GM23338 (cell line): Measurements from ENCODE around the gene ZNF689. TPM values are rescaled to one million over a fixed set of nuclear protein-coding genes. Genes with fewer than 3 reads are reported as not detected.
A peak's percentile ranks its signal among the peaks of the same experiment; 100 is the strongest.

Experiments
- ATAC-seq: fragments of 200-7000 bp; cut with Tn5 transposase; 3 replicates; pipeline ENCODE4 v1.9.1; 2020
- DNase-seq: peaks from one replicate; pipeline ENCODE4 v3.0.0-alpha.2; 2015; ENCODE audit warnings: low spot score
- H2AFZ ChIP-seq: fragments of 200-600 bp; sonication (generic); 2 replicates; pipeline ENCODE4 v1.8.0; 2016; ENCODE audit warnings: antibody characterized with exemption, mild to moderate bottlenecking, moderate library complexity
- H3F3A ChIP-seq: fragments of 200-600 bp; sonication (generic); replicated peaks from 2 replicates; pipeline ENCODE4 v1.8.0; 2017; ENCODE audit warnings: antibody characterized with exemption, mixed run types, low read depth
- H3K27ac ChIP-seq: fragments of 200-600 bp; sonication (generic); 2 replicates; pipeline ENCODE4 v1.6.1; 2016; ENCODE audit warnings: low read depth
- H3K27me3 ChIP-seq: fragments of 200-600 bp; sonication (generic); 2 replicates; pipeline ENCODE4 v1.8.0; 2016; ENCODE audit warnings: mild to moderate bottlenecking, mixed run types, moderate library complexity; ENCODE audit not compliant: insufficient read depth
- H3K36me3 ChIP-seq: fragments of 200-600 bp; sonication (generic); 2 replicates; pipeline ENCODE4 v1.8.0; 2016; ENCODE audit warnings: mild to moderate bottlenecking; ENCODE audit not compliant: insufficient read depth
- H3K4me1 ChIP-seq: fragments of 200-600 bp; sonication (generic); 2 replicates; pipeline ENCODE4 v1.8.0; 2016; ENCODE audit warnings: mild to moderate bottlenecking, moderate library complexity; ENCODE audit not compliant: insufficient read depth
- H3K4me2 ChIP-seq: fragments of 200-600 bp; sonication (generic); 2 replicates; pipeline ENCODE4 v1.7.1; 2017; ENCODE audit warnings: mixed run types
- H3K4me3 ChIP-seq: fragments of 200-600 bp; sonication (generic); 2 replicates; pipeline ENCODE4 v1.6.1; 2016; ENCODE audit warnings: mixed run types
- H3K79me2 ChIP-seq: fragments of 200-600 bp; sonication (generic); replicated peaks from 2 replicates; pipeline ENCODE4 v1.8.0; 2017; ENCODE audit warnings: mild to moderate bottlenecking; ENCODE audit not compliant: insufficient read depth
- H3K9me2 ChIP-seq: fragments of 200-600 bp; sonication (generic); 2 replicates; pipeline ENCODE4 v1.8.0; 2017; ENCODE audit not compliant: insufficient read depth
- H4K20me1 ChIP-seq: fragments of 200-600 bp; sonication (generic); replicated peaks from 2 replicates; pipeline ENCODE4 v1.8.0; 2017; ENCODE audit warnings: mild to moderate bottlenecking; ENCODE audit not compliant: insufficient read depth
- H3K27ac Mint-ChIP-seq: 2 replicates; pipeline ENCODE4 v1.8.0; 2020; ENCODE audit warnings: inconsistent platforms, mild to moderate bottlenecking, moderate library complexity, mixed read lengths
- H3K27me3 Mint-ChIP-seq: 3 replicates; pipeline ENCODE4 v1.8.0; 2022; ENCODE audit warnings: low read depth, mild to moderate bottlenecking, moderate library complexity, mixed read lengths, inconsistent platforms; ENCODE audit not compliant: insufficient read depth, poor library complexity
- H3K36me3 Mint-ChIP-seq: 3 replicates; pipeline ENCODE4 v1.8.0; 2021; ENCODE audit warnings: low read depth, mild to moderate bottlenecking, inconsistent platforms, moderate library complexity, mixed read lengths
- H3K4me1 Mint-ChIP-seq: 3 replicates; pipeline ENCODE4 v1.8.0; 2020; ENCODE audit warnings: mild to moderate bottlenecking, inconsistent platforms, mixed read lengths
- H3K4me3 Mint-ChIP-seq: 3 replicates; pipeline ENCODE4 v1.8.0; 2021; ENCODE audit warnings: moderate library complexity, mild to moderate bottlenecking, inconsistent platforms, mixed read lengths
- H3K9me3 Mint-ChIP-seq: 3 replicates; pipeline ENCODE4 v1.8.0; 2020; ENCODE audit warnings: moderate library complexity, mild to moderate bottlenecking, inconsistent platforms, mixed read lengths
- EZH2 ChIP-seq: fragments of 200-600 bp; sonication (generic); IDR thresholded peaks from one replicate; pipeline ENCODE4 v1.8.0; 2017; ENCODE audit warnings: antibody characterized with exemption, mild to moderate bottlenecking, low read depth; ENCODE audit not compliant: unreplicated experiment
- EZH2phosphoT487 ChIP-seq: fragments of 200-600 bp; sonication (generic); IDR thresholded peaks from one replicate; pipeline ENCODE4 v1.8.1; 2018; ENCODE audit warnings: antibody characterized with exemption; ENCODE audit not compliant: unreplicated experiment
- JUNB ChIP-seq: IDR thresholded peaks from one replicate; pipeline ENCODE4 v1.6.1; 2016; ENCODE audit warnings: antibody characterized with exemption; ENCODE audit not compliant: unreplicated experiment
- POLR2AphosphoS5 ChIP-seq: IDR thresholded peaks from 2 replicates; pipeline ENCODE4 v1.6.1; 2016; ENCODE audit warnings: antibody characterized with exemption, low read depth
- STAT1 ChIP-seq: IDR thresholded peaks from one replicate; pipeline ENCODE4 v1.6.1; 2016; ENCODE audit warnings: antibody characterized with exemption; ENCODE audit not compliant: unreplicated experiment
- ZNF331 ChIP-seq: fragments of 250-450 bp; sonication (Bioruptor Pico); IDR thresholded peaks from 2 replicates; pipeline ENCODE4 v1.5.0; 2020; ENCODE audit warnings: low read depth, mild to moderate bottlenecking, moderate library complexity
- polyA plus RNA-seq: library from polyadenylated mRNA; unstranded; fragments of >200 nt; fragmentation: Nextera tagmentation; extraction: Ambion mirVana; gene quantifications from 2 replicates; pipeline ENCODE4 v1.2.1, GENCODE V29; 2016
- total RNA-seq: library from RNA; depleted of rRNA; stranded (reverse); fragments of >200 nt; shearing (Covaris generic); gene quantifications from 2 replicates; pipeline ENCODE4 v1.2.3, GENCODE V29; 2014
- TF ChIP-seq, protein P1 (sequence below): fragments of 250-450 bp; sonication (Bioruptor Pico); IDR thresholded peaks from 2 replicates; pipeline ENCODE4 v1.5.0; 2020; ENCODE audit warnings: mild to moderate bottlenecking, moderate library complexity
- TF ChIP-seq, protein P2 (sequence below): IDR thresholded peaks from one replicate; pipeline ENCODE4 v1.6.1; 2018; ENCODE audit warnings: antibody characterized with exemption; ENCODE audit not compliant: unreplicated experiment
- TF ChIP-seq, protein P3 (sequence below), 2 experiments: fragments of 200-600 bp in 1 of 2; sonication (generic) in 1 of 2; conservative IDR thresholded peaks; 2 replicates each; pipeline versions ENCODE4 v1.5.1 to v1.6.1; 2016 to 2017; ENCODE audit warnings: antibody characterized with exemption in 2 of 2, low read depth in 2 of 2, mild to moderate bottlenecking in 2 of 2, moderate library complexity in 1 of 2

The ZNF689 gene
- total and polyA plus RNA-seq, 2 experiments from 2014 or later = 5.3 to 16.7 TPM

DNA sequence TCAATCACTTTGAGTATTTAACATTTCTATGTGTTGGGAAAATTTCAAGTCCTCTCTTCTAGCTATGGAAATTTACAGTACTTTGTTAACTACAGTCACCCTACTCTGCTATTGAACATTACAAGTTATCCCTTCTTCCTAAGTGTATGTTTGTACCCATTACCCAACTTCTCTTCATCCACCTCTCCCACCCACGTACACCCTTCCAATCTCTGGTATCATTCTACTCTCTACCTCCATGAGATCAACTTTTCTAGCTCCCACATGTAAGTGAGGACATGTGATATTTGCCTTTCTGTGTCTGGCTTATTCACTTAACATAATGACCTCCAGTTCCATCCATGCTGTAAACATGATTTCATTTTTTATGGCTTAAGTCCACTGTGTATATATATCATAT, 35.5 kb downstream of the ZNF689 start (continued):
- TF ChIP-seq, protein P1, sequence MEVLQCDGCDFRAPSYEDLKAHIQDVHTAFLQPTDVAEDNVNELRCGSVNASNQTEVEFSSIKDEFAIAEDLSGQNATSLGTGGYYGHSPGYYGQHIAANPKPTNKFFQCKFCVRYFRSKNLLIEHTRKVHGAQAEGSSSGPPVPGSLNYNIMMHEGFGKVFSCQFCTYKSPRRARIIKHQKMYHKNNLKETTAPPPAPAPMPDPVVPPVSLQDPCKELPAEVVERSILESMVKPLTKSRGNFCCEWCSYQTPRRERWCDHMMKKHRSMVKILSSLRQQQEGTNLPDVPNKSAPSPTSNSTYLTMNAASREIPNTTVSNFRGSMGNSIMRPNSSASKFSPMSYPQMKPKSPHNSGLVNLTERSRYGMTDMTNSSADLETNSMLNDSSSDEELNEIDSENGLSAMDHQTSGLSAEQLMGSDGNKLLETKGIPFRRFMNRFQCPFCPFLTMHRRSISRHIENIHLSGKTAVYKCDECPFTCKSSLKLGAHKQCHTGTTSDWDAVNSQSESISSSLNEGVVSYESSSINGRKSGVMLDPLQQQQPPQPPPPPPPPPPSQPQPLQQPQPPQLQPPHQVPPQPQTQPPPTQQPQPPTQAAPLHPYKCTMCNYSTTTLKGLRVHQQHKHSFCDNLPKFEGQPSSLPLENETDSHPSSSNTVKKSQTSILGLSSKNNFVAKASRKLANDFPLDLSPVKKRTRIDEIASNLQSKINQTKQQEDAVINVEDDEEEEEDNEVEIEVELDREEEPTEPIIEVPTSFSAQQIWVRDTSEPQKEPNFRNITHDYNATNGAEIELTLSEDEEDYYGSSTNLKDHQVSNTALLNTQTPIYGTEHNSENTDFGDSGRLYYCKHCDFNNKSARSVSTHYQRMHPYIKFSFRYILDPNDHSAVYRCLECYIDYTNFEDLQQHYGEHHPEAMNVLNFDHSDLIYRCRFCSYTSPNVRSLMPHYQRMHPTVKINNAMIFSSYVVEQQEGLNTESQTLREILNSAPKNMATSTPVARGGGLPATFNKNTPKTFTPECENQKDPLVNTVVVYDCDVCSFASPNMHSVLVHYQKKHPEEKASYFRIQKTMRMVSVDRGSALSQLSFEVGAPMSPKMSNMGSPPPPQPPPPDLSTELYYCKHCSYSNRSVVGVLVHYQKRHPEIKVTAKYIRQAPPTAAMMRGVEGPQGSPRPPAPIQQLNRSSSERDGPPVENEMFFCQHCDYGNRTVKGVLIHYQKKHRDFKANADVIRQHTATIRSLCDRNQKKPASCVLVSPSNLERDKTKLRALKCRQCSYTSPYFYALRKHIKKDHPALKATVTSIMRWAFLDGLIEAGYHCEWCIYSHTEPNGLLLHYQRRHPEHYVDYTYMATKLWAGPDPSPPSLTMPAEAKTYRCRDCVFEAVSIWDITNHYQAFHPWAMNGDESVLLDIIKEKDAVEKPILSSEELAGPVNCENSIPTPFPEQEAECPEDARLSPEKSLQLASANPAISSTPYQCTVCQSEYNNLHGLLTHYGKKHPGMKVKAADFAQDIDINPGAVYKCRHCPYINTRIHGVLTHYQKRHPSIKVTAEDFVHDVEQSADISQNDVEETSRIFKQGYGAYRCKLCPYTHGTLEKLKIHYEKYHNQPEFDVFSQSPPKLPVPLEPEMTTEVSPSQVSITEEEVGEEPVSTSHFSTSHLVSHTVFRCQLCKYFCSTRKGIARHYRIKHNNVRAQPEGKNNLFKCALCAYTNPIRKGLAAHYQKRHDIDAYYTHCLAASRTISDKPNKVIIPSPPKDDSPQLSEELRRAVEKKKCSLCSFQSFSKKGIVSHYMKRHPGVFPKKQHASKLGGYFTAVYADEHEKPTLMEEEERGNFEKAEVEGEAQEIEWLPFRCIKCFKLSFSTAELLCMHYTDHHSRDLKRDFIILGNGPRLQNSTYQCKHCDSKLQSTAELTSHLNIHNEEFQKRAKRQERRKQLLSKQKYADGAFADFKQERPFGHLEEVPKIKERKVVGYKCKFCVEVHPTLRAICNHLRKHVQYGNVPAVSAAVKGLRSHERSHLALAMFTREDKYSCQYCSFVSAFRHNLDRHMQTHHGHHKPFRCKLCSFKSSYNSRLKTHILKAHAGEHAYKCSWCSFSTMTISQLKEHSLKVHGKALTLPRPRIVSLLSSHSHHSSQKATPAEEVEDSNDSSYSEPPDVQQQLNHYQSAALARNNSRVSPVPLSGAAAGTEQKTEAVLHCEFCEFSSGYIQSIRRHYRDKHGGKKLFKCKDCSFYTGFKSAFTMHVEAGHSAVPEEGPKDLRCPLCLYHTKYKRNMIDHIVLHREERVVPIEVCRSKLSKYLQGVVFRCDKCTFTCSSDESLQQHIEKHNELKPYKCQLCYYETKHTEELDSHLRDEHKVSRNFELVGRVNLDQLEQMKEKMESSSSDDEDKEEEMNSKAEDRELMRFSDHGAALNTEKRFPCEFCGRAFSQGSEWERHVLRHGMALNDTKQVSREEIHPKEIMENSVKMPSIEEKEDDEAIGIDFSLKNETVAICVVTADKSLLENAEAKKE (CRISPR knock-in tag) = no peak
- no peak for TF ChIP-seq EZH2phosphoT487
- TF ChIP-seq STAT1 = no peak

DNA sequence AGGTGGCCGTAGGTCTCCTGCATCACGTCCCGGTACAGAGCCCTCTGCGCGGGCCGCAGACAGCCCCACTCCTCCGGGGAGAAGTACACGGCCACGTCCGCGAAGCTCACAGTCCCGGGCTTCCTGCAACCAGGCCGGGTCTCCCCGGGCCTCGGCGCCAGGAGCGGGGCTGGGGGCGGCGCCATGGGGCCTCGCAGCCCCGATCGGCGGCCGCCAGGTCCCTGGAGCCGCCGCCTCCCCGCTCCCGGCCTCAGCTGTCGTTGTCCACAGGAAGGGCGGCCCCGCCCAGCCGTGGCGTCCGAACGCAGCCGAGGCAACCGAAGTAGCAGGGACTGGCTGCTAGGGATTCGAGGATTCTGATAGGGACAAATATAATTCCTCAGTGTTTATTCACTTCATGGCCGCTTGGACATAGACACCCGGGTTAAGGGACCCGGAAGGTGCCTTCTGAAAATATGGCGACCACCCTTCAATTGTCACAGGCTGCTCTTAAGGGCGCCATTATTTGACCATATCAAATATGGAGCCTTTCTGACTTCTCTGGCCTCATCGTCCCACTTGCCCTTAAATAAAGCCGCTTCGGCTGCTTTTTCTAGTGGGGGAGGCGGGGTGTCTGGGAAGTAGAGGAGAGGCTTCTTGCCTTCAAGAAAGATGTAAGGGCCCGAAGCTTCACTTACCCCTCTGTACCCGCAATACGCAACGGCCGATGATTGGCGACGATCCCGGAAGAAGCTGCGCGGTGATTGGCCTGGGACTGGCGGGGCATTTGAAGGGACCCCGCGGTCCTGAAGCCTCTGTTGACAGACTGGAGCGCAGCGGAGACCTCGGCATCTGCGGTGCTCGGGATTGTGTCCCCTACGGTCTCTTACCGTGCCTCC, 38.5 kb downstream of the ZNF689 start, which contains the start of gene ZNF688:
Gene ZNF688 (minus strand): TSS at position 270 of the 878 bp plus-strand sequence. CDS start 85 bp downstream, at position 185.
- peak within 1 kb of the TSS; percentile 96 for H3K4me3 Mint-ChIP-seq
- ATAC-seq = peak; percentile 87
- peak; percentile 98 for DNase-seq
- H3K27ac ChIP-seq = peak within 1 kb of the TSS; percentile 72
- H4K20me1 ChIP-seq = no peaks in the 10 kb centered on the region; the same call in 1 of the 2 replicates
- H3K4me3 ChIP-seq = peak within 1 kb of the TSS; percentile 76
- H3F3A ChIP-seq = 0 out of 2 replicates have a peak, but pooled peaks cover 12% of the 10 kb centered on the region
- H3K27me3 ChIP-seq = no peaks in the 10 kb centered on the region
- peaks cover 6% of the 10 kb centered on the region for H3K27me3 Mint-ChIP-seq
- no peaks in the 10 kb centered on the region for H3K79me2 ChIP-seq
- H3K9me3 Mint-ChIP-seq = no peaks in the 10 kb centered on the region
- H2AFZ ChIP-seq = peak within 1 kb of the TSS; percentile 53
- peak within 1 kb of the TSS; percentile 92 for H3K27ac Mint-ChIP-seq
- H3K4me1 ChIP-seq = peaks cover 18% of the 10 kb centered on the region
- H3K36me3 Mint-ChIP-seq = no peaks in the 10 kb centered on the region
- peak within 1 kb of the TSS; percentile 88 for H3K4me2 ChIP-seq
- no peaks in the 10 kb centered on the region for H3K9me2 ChIP-seq
- H3K4me1 Mint-ChIP-seq = peaks cover 15% of the 10 kb centered on the region
- no peaks in the 10 kb centered on the region for H3K36me3 ChIP-seq
- TF ChIP-seq POLR2AphosphoS5 = peak; percentile 58
- TF ChIP-seq EZH2 = no peak
- TF ChIP-seq ZNF331 = no peak
- TF ChIP-seq, protein P2, sequence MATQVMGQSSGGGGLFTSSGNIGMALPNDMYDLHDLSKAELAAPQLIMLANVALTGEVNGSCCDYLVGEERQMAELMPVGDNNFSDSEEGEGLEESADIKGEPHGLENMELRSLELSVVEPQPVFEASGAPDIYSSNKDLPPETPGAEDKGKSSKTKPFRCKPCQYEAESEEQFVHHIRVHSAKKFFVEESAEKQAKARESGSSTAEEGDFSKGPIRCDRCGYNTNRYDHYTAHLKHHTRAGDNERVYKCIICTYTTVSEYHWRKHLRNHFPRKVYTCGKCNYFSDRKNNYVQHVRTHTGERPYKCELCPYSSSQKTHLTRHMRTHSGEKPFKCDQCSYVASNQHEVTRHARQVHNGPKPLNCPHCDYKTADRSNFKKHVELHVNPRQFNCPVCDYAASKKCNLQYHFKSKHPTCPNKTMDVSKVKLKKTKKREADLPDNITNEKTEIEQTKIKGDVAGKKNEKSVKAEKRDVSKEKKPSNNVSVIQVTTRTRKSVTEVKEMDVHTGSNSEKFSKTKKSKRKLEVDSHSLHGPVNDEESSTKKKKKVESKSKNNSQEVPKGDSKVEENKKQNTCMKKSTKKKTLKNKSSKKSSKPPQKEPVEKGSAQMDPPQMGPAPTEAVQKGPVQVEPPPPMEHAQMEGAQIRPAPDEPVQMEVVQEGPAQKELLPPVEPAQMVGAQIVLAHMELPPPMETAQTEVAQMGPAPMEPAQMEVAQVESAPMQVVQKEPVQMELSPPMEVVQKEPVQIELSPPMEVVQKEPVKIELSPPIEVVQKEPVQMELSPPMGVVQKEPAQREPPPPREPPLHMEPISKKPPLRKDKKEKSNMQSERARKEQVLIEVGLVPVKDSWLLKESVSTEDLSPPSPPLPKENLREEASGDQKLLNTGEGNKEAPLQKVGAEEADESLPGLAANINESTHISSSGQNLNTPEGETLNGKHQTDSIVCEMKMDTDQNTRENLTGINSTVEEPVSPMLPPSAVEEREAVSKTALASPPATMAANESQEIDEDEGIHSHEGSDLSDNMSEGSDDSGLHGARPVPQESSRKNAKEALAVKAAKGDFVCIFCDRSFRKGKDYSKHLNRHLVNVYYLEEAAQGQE = no peak
- TF ChIP-seq JUNB = no peak
- TF ChIP-seq EZH2phosphoT487 = no peak
- TF ChIP-seq, protein P3, sequence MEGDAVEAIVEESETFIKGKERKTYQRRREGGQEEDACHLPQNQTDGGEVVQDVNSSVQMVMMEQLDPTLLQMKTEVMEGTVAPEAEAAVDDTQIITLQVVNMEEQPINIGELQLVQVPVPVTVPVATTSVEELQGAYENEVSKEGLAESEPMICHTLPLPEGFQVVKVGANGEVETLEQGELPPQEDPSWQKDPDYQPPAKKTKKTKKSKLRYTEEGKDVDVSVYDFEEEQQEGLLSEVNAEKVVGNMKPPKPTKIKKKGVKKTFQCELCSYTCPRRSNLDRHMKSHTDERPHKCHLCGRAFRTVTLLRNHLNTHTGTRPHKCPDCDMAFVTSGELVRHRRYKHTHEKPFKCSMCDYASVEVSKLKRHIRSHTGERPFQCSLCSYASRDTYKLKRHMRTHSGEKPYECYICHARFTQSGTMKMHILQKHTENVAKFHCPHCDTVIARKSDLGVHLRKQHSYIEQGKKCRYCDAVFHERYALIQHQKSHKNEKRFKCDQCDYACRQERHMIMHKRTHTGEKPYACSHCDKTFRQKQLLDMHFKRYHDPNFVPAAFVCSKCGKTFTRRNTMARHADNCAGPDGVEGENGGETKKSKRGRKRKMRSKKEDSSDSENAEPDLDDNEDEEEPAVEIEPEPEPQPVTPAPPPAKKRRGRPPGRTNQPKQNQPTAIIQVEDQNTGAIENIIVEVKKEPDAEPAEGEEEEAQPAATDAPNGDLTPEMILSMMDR (conservative IDR thresholded peaks at IDR 0.05; ENCODE audit: low read depth in 2 of 2) = no peak
